Lower leg skin (tissue), 3 donors: ENCODE data around the gene SIGLEC14.

Experiments used
- POLR2A ChIP-seq, 2 donors: fragments of 450-650 bp; IDR thresholded peaks; one replicate each; pipeline ENCODE4 v1.6.1; 2016 to 2017; ENCODE audit warnings: antibody characterized with exemption in 2 of 2, mild to moderate bottlenecking in 1 of 2, moderate library complexity in 1 of 2
- TF ChIP-seq, protein P1 (sequence below), 3 donors: fragments of 450-650 bp; IDR thresholded peaks; one replicate each; pipeline ENCODE4 v1.5.1; 2016; ENCODE audit warnings: antibody characterized with exemption in 3 of 3, mild to moderate bottlenecking in 3 of 3, moderate library complexity in 2 of 3

- TF ChIP-seq, protein P1, sequence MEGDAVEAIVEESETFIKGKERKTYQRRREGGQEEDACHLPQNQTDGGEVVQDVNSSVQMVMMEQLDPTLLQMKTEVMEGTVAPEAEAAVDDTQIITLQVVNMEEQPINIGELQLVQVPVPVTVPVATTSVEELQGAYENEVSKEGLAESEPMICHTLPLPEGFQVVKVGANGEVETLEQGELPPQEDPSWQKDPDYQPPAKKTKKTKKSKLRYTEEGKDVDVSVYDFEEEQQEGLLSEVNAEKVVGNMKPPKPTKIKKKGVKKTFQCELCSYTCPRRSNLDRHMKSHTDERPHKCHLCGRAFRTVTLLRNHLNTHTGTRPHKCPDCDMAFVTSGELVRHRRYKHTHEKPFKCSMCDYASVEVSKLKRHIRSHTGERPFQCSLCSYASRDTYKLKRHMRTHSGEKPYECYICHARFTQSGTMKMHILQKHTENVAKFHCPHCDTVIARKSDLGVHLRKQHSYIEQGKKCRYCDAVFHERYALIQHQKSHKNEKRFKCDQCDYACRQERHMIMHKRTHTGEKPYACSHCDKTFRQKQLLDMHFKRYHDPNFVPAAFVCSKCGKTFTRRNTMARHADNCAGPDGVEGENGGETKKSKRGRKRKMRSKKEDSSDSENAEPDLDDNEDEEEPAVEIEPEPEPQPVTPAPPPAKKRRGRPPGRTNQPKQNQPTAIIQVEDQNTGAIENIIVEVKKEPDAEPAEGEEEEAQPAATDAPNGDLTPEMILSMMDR (IDR thresholded peaks at IDR 0.05): no peak
- no peak for TF ChIP-seq POLR2A (IDR thresholded peaks at IDR 0.05)
Observed at GRCh38 chr19:51664997-51665396, 18.4 kb upstream of the SIGLEC14 start.
